GM19193 (cell line): Measurements from ENCODE around the gene DLGAP1.

Source experiments
- POLR2A ChIP-seq: IDR thresholded peaks from 4 replicates; pipeline ENCODE4 v1.6.1; 2011; ENCODE audit not compliant: insufficient read depth, insufficient read length; ENCODE audit errors: extremely low read depth

Gene DLGAP1

GRCh38 chr18:3721771-3722648, 733.1 kb downstream of the DLGAP1 start:
- no peak for TF ChIP-seq POLR2A

DNA sequence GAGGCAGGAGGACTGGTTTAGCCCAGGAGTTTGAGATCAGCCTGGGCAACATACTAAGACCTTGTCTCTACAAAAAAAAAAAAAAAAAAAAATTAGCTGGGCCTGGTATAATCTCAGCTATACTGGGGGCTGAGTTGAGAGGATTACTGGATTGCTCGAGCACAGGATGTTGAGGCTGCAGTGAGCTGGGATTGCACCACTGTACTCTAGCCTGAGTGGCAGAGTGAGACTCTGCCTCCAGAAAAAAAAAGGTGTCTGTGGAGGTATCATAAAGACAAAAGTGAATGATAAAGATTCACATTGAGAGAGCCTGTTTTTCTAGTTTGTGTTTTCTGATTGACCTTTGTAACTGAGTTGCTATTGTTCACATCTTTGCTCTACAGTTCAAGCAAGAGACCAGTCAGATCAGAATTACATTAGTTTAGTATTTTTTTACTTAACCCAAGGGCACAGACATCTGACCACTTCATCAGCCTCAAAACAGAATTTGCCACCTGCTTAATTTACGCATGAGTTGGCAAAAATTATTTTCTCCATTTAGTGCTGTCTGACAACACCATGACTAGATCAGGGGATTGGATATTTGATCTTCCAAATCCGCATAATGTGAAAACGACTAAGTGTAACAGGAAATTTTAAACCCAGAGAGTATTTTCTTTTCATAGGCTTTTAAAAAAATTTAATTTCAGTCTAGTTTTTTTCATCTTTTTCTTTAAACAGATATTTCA, 734.1 kb downstream of the DLGAP1 start:
- TF ChIP-seq POLR2A, result no peak

GRCh38 chr18:3720159-3720558, 734.9 kb downstream of the DLGAP1 start:
- TF ChIP-seq POLR2A, result no peak

- TF ChIP-seq POLR2A, result no peak
Measured at GRCh38 chr18:3717376-3718025, 737.6 kb downstream of the DLGAP1 start.

DNA sequence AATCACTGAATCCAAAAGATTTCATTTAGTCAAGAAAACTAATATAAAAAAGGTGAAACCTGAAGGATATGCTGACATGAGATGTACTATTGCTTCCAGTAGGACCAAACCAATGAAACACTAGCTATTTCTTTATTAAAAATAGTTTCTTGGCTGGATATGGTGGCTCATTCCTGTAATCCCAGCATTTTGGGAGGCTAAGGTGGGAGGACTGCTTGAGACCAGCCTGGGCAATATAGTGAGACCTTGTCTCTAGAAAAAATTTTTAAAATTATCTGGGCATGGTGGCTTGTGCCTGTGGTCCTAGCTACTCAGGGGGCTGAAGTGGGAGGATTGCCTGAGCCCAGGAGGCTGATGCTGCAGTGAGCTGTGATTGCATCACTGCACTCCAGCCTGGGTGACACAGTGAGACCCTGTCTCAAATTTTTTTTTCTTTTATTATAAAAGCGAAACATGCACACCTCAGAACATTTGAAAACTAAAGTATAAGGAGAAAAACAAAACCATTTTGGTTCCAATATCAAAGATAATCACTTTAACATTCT, 738.9 kb downstream of the DLGAP1 start:
- no peak for TF ChIP-seq POLR2A

DNA sequence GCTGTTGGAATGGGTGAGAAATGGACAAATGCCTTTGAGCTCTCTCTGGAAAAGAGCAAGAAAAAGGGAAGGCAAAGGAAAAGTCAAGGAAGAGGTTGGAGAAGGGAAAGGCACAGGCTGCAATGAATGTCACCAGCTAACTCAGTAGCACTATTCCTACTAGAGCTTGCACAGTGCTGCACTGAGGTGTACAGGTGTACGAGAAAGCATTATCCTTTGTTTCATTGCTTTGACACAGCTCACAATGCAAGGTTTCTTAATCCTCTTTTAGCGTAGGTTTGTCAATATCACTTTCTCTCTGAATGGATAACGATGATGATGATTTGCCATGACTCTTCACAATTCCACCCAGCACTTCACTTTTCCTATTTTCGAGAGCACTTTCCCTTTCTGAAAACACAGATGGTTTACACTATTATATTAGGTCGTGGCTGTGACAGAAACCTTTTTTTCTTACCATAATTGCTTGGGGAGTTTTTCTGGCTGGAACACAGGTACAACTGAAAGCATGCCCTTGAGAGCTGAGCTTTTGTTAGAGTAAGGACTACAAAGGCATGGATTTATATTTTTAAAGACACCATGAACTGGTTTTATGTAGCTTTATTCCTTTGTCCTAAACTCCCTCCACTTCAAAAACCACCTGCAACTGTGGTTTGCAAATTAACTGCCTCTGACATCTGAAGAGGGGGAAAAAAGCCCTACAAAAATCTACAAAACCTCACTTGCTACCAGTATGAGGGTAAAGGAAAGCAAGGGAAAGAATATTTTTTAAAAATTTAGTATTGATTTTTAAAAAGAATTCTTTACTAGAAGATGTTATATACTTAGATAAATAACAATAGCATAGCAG, 739.7 kb downstream of the DLGAP1 start:
- TF ChIP-seq POLR2A, result no peak

GRCh38 chr18:3713708-3714107, 741.4 kb downstream of the DLGAP1 start:
- TF ChIP-seq POLR2A, result no peak

DNA sequence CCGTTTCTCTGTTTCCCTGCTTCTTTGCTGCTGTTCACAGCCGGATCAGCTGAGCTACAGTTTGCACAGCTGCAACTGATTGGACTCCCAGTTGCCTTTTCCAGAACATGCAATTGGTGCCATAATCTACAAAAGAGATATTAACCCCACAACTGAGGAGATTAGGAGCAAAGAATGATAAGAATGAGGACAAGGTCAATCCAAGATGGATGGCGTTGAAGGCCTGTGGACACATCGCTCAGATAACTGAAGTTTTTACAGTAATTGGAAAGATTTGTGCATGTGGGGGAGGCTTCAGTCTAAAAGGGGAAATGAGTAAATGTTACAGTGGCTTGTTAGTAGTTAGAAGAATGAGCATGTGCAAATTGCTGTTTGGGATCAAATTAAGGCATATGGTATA, 741.9 kb downstream of the DLGAP1 start:
- TF ChIP-seq POLR2A, result no peak

DNA sequence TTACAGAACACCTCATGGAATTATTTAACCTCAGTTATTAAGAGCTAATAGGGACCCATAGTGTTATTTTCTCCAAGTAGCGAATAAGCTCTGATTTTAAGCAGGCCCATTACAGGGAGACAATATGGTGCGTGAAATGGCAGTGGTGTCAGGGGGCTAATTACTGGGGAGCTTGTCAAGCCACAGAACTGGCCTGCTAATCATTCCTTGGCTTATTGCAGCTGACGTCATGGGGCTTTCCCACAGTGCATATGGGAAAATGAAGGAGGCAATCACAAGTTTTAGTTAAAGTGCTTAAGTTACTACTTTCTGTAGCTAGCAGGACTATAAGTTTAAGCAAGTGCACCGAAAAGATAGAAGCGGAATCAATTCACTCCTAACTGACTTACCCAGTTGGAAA, 742.6 kb downstream of the DLGAP1 start:
- no peak for TF ChIP-seq POLR2A

DNA sequence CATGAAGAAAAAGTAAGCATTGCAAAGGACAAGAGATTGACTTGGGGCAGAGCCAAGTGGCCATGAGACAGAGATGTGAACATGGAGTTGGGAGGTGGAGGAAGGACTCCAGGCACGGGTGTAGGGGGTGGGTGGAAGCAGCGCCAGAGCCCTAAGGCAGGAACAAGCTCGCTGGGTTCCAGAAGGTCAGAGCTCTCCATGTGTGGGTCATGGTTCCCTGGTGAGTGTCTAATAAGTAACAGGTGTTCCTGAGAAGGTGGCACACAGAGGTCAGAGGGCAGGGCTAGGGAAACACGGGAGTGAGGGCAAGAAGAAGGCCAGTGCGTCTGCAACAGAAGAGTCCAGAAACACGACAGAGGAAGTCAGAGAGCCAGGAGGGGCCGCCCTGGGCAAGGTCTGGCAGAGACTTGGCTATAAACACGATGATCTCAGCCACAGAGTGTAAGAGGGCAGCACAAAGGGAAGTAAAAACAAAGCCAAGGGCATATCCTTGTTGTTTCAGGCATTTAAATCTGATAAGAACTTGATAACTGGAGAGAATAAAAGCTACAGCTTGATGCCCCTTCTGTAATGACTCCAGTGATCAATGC, 744.3 kb downstream of the DLGAP1 start:
- no peak for TF ChIP-seq POLR2A

- no peak for TF ChIP-seq POLR2A
Measured at GRCh38 chr18:3709205-3709604, 745.9 kb downstream of the DLGAP1 start.

GRCh38 chr18:3706279-3707097, 748.6 kb downstream of the DLGAP1 start:
- TF ChIP-seq POLR2A, result no peak

DNA sequence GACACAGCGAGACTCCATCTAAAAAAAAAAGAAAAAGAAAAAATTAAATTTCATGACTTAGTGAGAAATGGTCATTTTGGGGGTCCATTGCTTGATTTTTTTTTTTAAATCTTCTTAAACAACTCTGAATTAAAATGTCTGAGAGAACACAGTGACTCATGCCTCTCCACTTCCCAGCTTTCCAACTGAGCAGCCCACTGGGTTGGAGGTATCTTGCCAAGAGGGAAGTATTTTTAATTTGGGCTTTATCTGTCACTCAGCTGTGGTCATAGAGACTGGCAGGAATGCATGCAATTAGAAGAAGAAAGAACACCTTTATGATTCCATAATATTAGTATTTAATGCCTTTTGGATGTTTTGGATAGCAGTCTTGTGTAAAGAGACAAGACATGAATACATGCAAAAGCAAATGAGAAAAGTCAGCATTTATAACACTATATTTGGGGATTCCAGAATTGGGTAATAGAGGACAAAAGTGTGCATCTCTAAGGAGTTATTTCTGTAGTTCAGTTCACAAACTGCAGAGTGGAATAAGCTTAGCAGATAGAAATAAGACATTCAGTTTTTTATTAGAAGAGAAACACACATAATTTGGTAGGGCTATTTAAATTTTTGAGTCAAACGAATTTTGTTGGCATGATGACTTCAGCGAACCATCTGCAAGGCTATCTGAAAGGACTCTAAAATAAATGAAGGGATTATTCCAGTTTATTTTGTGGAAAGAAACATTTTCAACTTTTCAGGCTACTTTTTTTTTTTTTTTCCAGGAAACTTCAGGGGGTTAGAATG, 750.4 kb downstream of the DLGAP1 start:
- no peak for TF ChIP-seq POLR2A

- TF ChIP-seq POLR2A, result no peak
Measured at GRCh38 chr18:3703732-3704176, 751.4 kb downstream of the DLGAP1 start.
